ENCODE measurements around the gene NOX1. TPM values are rescaled to one million over a fixed set of nuclear protein-coding genes. Genes with fewer than 3 reads are reported as not detected.
A peak's percentile ranks its signal among the peaks of the same experiment; 100 is the strongest.

NOX1 gene
- polyA plus RNA-seq, 2 of the 4 experiments (the other 2 are of a cell fraction): 1.4 TPM; not detected in 1

GRCh38 chrX:100819534-100819836, 54.7 kb downstream of the NOX1 start (continued):
- TF ChIP-seq CBX8 (IDR thresholded peaks at IDR 0.05) (no peak), FOSB (CRISPR knock-in tag; IDR thresholded peaks at IDR 0.05) (no peak), PBX3 (IDR thresholded peaks at IDR 0.05) (no peak), ZC3H11A (IDR thresholded peaks at IDR 0.05) (no peak), NR3C1 (IDR thresholded peaks at IDR 0.05) (no peak), FOXS1 (CRISPR knock-in tag; IDR thresholded peaks at IDR 0.05) (no peak), CHD4 (IDR thresholded peaks at IDR 0.05; ENCODE audit: borderline replicate concordance) (no peak)
- TF ChIP-seq, protein P1, sequence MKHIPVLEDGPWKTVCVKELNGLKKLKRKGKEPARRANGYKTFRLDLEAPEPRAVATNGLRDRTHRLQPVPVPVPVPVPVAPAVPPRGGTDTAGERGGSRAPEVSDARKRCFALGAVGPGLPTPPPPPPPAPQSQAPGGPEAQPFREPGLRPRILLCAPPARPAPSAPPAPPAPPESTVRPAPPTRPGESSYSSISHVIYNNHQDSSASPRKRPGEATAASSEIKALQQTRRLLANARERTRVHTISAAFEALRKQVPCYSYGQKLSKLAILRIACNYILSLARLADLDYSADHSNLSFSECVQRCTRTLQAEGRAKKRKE (CRISPR knock-in tag; IDR thresholded peaks at IDR 0.05; ENCODE audit: low read depth): no peak

DNA sequence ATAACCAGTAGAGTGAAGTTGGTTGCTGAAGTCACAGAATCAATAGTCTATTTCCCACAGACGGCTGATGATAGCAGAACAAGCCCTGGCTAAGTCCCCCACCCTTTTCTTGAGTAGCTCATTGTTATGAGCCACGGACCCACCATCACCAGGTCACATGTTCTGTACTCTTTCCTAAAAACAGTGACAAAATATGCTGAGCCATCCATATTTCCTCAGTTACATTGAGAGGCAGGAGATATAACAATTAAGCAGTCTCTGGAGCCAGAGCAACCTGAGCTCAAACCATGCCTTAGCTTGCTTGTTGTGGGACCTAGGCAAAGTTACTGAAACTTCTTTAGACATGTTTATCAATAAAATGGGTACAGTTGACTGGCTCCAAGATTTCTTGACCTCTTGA, 56.8 kb downstream of the NOX1 start:
- CTCF ChIA-PET: interaction anchor here (0.5 kb wide), 1 partner anchor 133 kb away, joined by 3 read pairs; no protein-coding TSS in a partner anchor
- 24% methylated on average over 2 of the region's 2 CpGs for WGBS (ENCODE audit: missing lambda C conversion rate)

GRCh38 chrX:100812216-100813158, 61.7 kb downstream of the NOX1 start:
- 78% methylated on average over 7 of the region's 12 CpGs for WGBS (ENCODE audit: missing lambda C conversion rate)
- CTCF ChIA-PET: interaction anchor here (1.3 to 1.4 kb wide), 2 partner anchors 44 to 475 kb away, joined by 3 to 4 read pairs; no protein-coding TSS in a partner anchor

More for the DNA sequence above, 56.8 kb downstream of the NOX1 start:
- ATAC-seq (no peak), DNase-seq (ENCODE audit: low read depth in 1 of 2, low spot score in 1 of 2) (no peak), FAIRE-seq (no peak)
- Histone ChIP-seq H3K27ac (no peak overlapping the region), H3K4me2 (no peak overlapping the region), H3K9me3 (no peaks in the 10 kb centered on the region), H3K4me3 (no peak overlapping the region), H3K4me1 (peaks cover 5% of the 10 kb centered on the region; the same call in 2 of the 3 replicates)
- TF ChIP-seq MAFK (IDR thresholded peaks at IDR 0.05; ENCODE audit: partially characterized antibody): peak; percentile 64
- no peak for TF ChIP-seq SMC3 (IDR thresholded peaks at IDR 0.05)
- TF ChIP-seq, protein P2, sequence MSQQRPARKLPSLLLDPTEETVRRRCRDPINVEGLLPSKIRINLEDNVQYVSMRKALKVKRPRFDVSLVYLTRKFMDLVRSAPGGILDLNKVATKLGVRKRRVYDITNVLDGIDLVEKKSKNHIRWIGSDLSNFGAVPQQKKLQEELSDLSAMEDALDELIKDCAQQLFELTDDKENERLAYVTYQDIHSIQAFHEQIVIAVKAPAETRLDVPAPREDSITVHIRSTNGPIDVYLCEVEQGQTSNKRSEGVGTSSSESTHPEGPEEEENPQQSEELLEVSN (IDR thresholded peaks at IDR 0.05; ENCODE audit: borderline replicate concordance, low read depth): no peak
- TF ChIP-seq CBX8 (IDR thresholded peaks at IDR 0.05): no peak
- TF ChIP-seq, protein P3, sequence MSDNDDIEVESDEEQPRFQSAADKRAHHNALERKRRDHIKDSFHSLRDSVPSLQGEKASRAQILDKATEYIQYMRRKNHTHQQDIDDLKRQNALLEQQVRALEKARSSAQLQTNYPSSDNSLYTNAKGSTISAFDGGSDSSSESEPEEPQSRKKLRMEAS (IDR thresholded peaks at IDR 0.05): no peak
- TF ChIP-seq KDM5A (IDR thresholded peaks at IDR 0.05): no peak
- no peak for TF ChIP-seq HES2 (IDR thresholded peaks at IDR 0.05)
- POLR2A ChIA-PET: no interaction called here

More at GRCh38 chrX:100812216-100813158, 61.7 kb downstream of the NOX1 start:
- Histone ChIP-seq H3K4me1 (no peaks in the 10 kb centered on the region), H3K4me3 (no peak overlapping the region), H3K9me3 (no peaks in the 10 kb centered on the region), H3K27ac (no peak overlapping the region), H3K4me2 (no peak overlapping the region)
- DNase-seq (ENCODE audit: low read depth in 1 of 2, low spot score in 1 of 2) (no peak), FAIRE-seq (no peak), ATAC-seq (no peak)
- TF ChIP-seq PHF8 (IDR thresholded peaks at IDR 0.05; ENCODE audit: borderline replicate concordance, low read depth) (no peak), MYC (IDR thresholded peaks at IDR 0.05; ENCODE audit: borderline replicate concordance, low read length) (no peak), USF2 (IDR thresholded peaks at IDR 0.05) (no peak), NR3C1 (IDR thresholded peaks at IDR 0.05) (no peak), POLR2AphosphoS2 (conservative IDR thresholded peaks at IDR 0.05; ENCODE audit: low read length) (no peak), CEBPB (IDR thresholded peaks at IDR 0.05) (no peak), ELK1 (IDR thresholded peaks at IDR 0.05; ENCODE audit: low read depth, low read length) (no peak), MAFK (IDR thresholded peaks at IDR 0.05; ENCODE audit: partially characterized antibody) (no peak), SMC3 (IDR thresholded peaks at IDR 0.05) (no peak), ZFP36 (IDR thresholded peaks at IDR 0.05; ENCODE audit: borderline replicate concordance, partially characterized antibody) (no peak), HMGXB4 (CRISPR knock-in tag; IDR thresholded peaks at IDR 0.05; ENCODE audit: borderline replicate concordance) (no peak), RFX5 (IDR thresholded peaks at IDR 0.05) (no peak)
- TF ChIP-seq, protein P3 (IDR thresholded peaks at IDR 0.05): no peak
- POLR2A ChIA-PET: no interaction called here

Measured in A549 (cell line).